ENCODE results near the gene LTK. TPM values are rescaled to one million over a fixed set of nuclear protein-coding genes. Genes with fewer than 3 reads are reported as not detected.

Gene LTK
- polyA plus RNA-seq, 10 donors: 6.4 to 14.2 (median 8.6) TPM

GRCh38 chr15:41535544-41535943, 21.9 kb upstream of the LTK start:
- no peak for DNase-seq

- DNase-seq: no peak
Observed at GRCh38 chr15:41530363-41530956, 16.8 kb upstream of the LTK start.

GRCh38 chr15:41523097-41523496, 9.5 kb upstream of the LTK start:
- no peak for DNase-seq

- DNase-seq: no peak
Observed at GRCh38 chr15:41521614-41522013, 8.0 kb upstream of the LTK start.

GRCh38 chr15:41520636-41521035, 7.0 kb upstream of the LTK start:
- no peak for DNase-seq

- no peak for DNase-seq
Observed at GRCh38 chr15:41517895-41518449, 4.3 kb upstream of the LTK start.

- peak in 1 of 3 donors; percentile 46 for DNase-seq
Observed at GRCh38 chr15:41512940-41513505, 604 bp downstream of the LTK start.

- DNase-seq: peak in 1 of 3 donors; percentile 26
Observed at GRCh38 chr15:41512512-41512939, 1.1 kb downstream of the LTK start.

GRCh38 chr15:41511899-41512369, 1.7 kb downstream of the LTK start:
- peak in 1 of 3 donors; percentile 26 for DNase-seq

GRCh38 chr15:41511331-41511898, 2.2 kb downstream of the LTK start:
- DNase-seq: no peak

- no peak for DNase-seq
Observed at GRCh38 chr15:41510728-41511127, 2.9 kb downstream of the LTK start.

- DNase-seq: no peak
Observed at GRCh38 chr15:41507820-41508290, 5.8 kb downstream of the LTK start.

GRCh38 chr15:41506796-41507341, 6.8 kb downstream of the LTK start:
- no peak for DNase-seq

GRCh38 chr15:41505776-41506175, 7.9 kb downstream of the LTK start:
- DNase-seq: no peak

GRCh38 chr15:41504751-41505492, 8.7 kb downstream of the LTK start:
- no peak for DNase-seq

- DNase-seq: no peak
Observed at GRCh38 chr15:41503669-41504010, 10.0 kb downstream of the LTK start.

GRCh38 chr15:41502795-41503668, 10.6 kb downstream of the LTK start:
- no peak for DNase-seq

- peak in 1 of 3 donors; percentile 25 for DNase-seq
Observed at GRCh38 chr15:41501931-41502794, 11.5 kb downstream of the LTK start.

- DNase-seq: peak in 1 of 3 donors; percentile 31
Observed at GRCh38 chr15:41501191-41501917, 12.3 kb downstream of the LTK start.
